ENCODE measurements around the gene GLYATL1. TPM values are rescaled to one million over a fixed set of nuclear protein-coding genes. Genes with fewer than 3 reads are reported as not detected.

Gene GLYATL1, protein sequence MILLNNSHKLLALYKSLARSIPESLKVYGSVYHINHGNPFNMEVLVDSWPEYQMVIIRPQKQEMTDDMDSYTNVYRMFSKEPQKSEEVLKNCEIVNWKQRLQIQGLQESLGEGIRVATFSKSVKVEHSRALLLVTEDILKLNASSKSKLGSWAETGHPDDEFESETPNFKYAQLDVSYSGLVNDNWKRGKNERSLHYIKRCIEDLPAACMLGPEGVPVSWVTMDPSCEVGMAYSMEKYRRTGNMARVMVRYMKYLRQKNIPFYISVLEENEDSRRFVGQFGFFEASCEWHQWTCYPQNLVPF
- total RNA-seq, result 0.98 and 3.3 TPM in 2 replicates

DNA sequence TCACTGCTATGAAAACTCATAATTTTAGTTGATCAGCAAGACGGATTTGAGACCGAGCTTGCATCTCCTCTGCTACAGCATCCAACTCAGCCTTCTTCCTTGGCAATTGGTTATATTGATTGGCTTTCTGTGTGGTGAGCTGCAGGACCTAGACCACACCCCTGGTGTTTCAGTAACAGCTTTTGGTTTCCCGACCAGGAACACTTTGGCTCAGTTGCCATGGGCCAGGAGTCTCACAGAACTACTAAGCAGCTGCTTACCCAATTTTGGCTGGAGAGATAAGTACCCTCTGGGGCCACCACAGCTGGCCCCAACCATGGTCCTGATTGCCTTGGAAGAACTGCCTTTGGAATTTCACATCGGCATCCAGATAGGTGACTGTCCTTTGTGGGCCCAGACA lies at the start of gene GLYATL1:
Gene GLYATL1 (plus strand): TSS at position 212 of the 400 bp plus-strand sequence. CDS start 7,600 bp downstream, outside the sequence.

Other genes with a start within 250 kb of the GLYATL1 start
- gene GLYAT, start 207.5 kb upstream of the GLYATL1 start, total RNA-seq, result not detected in 2 replicates
- 0.73 and 0.98 TPM in 2 replicates for gene GLYATL2, start 94.8 kb upstream of the GLYATL1 start, total RNA-seq
- not detected in 2 replicates for gene GLYATL1B, start 146.8 kb downstream of the GLYATL1 start, total RNA-seq
- gene FAM111B, start 167.7 kb downstream of the GLYATL1 start, total RNA-seq, result 7.3 and 15.2 TPM in 2 replicates
- gene FAM111A, start 203.4 kb downstream of the GLYATL1 start, total RNA-seq, result 43.2 and 45.6 TPM in 2 replicates
- gene DTX4, start 232.6 kb downstream of the GLYATL1 start, total RNA-seq, result 0.59 and 1.1 TPM in 2 replicates

All from subcutaneous preadipocyte (primary cell).